ENCODE data around the gene NCS1.

NCS1 gene

DNA sequence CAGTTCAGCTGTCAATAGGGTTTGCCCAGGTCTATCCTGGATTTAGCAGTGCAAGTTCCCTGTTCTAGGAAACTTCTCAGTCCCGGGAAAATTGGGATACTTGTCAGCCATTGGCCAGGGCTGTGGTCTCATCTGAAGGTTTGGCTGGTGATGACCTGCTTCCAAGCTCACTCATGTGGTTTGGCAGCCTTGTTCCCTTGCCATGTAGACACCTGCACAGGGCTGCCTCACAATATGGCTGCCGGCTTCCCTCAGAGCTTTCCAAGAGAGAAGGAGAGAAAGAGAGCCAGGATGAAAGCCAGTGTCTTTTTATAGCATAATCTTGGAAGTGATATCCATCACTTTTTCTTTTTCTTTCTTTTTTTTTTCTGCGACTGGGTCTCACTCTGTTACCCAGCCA, 55.6 kb downstream of the NCS1 start:
- CTCF ChIA-PET, result interaction anchor here (0.5 to 1.4 kb wide), 4 partner anchors 8 to 702 kb away, joined by 3 to 4 read pairs (median 4); no protein-coding TSS in a partner anchor
- Histone ChIP-seq H3K27ac (ENCODE audit: extremely low read depth, low read depth, low read length) (no peak overlapping the region), H3K4me3 (ENCODE audit: low read depth, low read length) (no peak overlapping the region), H3K4me1 (ENCODE audit: control insufficient read depth, insufficient read depth, low read length) (no peaks in the 10 kb centered on the region), H3K36me3 (ENCODE audit: control insufficient read depth in 2 of 2, insufficient read depth in 1 of 2, low read length in 2 of 2) (peaks cover 4 to 42% of the 10 kb centered on the region in 2 experiments; a peak in 2 of 3 replicates), H3K9me3 (ENCODE audit: control insufficient read depth, insufficient read depth, low read depth, low read length) (no peaks in the 10 kb centered on the region)
- TF ChIP-seq HOXA7 (CRISPR knock-in tag; IDR thresholded peaks at IDR 0.05; ENCODE audit: borderline replicate concordance) (no peak), YY1 (tag by site-specific recombination; IDR thresholded peaks at IDR 0.05) (0 out of 2 replicates have a peak, but pooled peaks have one; percentile 17), SETDB1 (IDR thresholded peaks at IDR 0.05; ENCODE audit: insufficient read length, low read length) (peak; percentile 47)
- TF ChIP-seq, protein P1, sequence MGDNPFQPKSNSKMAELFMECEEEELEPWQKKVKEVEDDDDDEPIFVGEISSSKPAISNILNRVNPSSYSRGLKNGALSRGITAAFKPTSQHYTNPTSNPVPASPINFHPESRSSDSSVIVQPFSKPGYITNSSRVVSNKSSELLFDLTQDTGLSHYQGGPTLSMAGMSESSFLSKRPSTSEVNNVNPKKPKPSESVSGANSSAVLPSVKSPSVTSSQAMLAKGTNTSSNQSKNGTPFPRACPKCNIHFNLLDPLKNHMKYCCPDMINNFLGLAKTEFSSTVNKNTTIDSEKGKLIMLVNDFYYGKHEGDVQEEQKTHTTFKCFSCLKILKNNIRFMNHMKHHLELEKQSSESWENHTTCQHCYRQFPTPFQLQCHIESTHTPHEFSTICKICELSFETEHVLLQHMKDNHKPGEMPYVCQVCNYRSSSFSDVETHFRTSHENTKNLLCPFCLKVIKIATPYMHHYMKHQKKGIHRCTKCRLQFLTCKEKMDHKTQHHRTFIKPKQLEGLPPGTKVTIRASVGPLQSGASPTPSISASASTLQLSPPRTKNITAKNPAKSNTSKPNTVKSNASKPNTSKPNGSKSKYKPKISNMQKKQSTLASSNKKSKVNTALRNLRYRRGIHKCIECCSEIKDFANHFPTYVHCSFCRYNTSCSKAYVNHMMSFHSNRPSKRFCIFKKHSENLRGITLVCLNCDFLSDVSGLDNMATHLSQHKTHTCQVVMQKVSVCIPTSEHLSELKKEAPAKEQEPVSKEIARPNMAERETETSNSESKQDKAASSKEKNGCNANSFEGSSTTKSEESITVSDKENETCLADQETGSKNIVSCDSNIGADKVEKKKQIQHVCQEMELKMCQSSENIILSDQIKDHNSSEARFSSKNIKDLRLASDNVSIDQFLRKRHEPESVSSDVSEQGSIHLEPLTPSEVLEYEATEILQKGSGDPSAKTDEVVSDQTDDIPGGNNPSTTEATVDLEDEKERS (tag by site-specific recombination; IDR thresholded peaks at IDR 0.05), result 0 out of 2 replicates have a peak, but pooled peaks have one; percentile 71
- POLR2A ChIA-PET, result no interaction called here

DNA sequence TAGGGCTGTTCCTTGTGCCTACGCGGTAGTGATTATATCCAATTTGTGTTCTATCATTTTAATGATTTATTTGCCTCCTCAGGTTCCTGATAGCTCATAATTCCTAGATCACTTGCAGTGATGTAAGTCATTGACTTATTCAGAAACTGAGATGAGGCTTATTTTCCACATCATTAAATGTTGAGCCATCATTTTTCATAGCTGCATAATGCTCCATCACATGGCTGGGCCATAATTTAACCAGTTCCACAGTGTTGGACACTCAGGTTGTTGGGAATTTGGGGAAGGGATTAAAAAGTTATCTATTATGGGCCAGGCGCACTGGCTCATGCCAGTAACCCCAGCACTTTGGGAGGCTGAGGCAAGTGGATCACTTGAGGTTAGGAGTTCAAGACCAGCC, 57.6 kb downstream of the NCS1 start:
- TF ChIP-seq ZNF146 (tag by site-specific recombination; IDR thresholded peaks at IDR 0.05) (peak; percentile 95), ZNF274 (IDR thresholded peaks at IDR 0.05; ENCODE audit: low read length) (no peak), ZNF274 (tag by site-specific recombination; IDR thresholded peaks at IDR 0.05; ENCODE audit: borderline replicate concordance) (no peak), MZF1 (tag by site-specific recombination; IDR thresholded peaks at IDR 0.05; ENCODE audit: borderline replicate concordance) (no peak)
- Histone ChIP-seq H3K4me1 (ENCODE audit: control insufficient read depth, insufficient read depth, low read length) (no peaks in the 10 kb centered on the region), H3K27ac (ENCODE audit: extremely low read depth, low read depth, low read length) (no peak overlapping the region), H3K9me3 (ENCODE audit: control insufficient read depth, insufficient read depth, low read depth, low read length) (no peaks in the 10 kb centered on the region), H3K36me3 (ENCODE audit: control insufficient read depth in 2 of 2, insufficient read depth in 1 of 2, low read length in 2 of 2) (peaks cover 4 to 58% of the 10 kb centered on the region in 2 experiments; a peak in 2 of 3 replicates), H3K4me3 (ENCODE audit: low read depth, low read length) (no peak overlapping the region)
- ChIA-PET CTCF (interaction anchor here (0.6 to 1.8 kb wide), 5 partner anchors 13 to 122 kb away, joined by 3 to 12 read pairs (median 6); no protein-coding TSS in a partner anchor), POLR2A (interaction anchor here (0.6 kb wide), 1 partner anchor 16 kb away, joined by 9 read pairs; no protein-coding TSS in a partner anchor)

DNA sequence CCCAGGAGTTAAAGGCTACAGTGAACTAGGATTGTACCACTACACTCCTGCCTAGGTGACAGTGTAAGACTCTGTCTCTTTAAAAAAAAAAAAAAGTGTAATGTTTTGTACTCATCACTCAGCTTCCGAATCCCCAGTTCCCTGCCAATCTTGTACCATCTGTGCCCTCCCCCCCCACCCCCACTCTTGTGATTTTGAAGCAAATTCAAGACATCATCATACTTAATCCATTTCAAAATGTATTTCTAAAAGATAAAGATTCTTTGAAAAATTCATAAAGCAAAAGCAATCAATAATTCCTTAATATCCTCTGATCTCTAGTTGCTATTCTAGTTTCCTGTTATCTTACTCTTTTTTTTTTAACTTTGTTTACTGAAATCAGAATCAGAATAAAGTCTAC, 58.4 kb downstream of the NCS1 start:
- Histone ChIP-seq H3K9me3 (ENCODE audit: control insufficient read depth, insufficient read depth, low read depth, low read length) (no peaks in the 10 kb centered on the region), H3K4me1 (ENCODE audit: control insufficient read depth, insufficient read depth, low read length) (no peaks in the 10 kb centered on the region), H3K36me3 (ENCODE audit: control insufficient read depth in 2 of 2, insufficient read depth in 1 of 2, low read length in 2 of 2) (peaks cover 4 to 54% of the 10 kb centered on the region in 2 experiments; a peak in 2 of 3 replicates), H3K4me3 (ENCODE audit: low read depth, low read length) (no peak overlapping the region), H3K27ac (ENCODE audit: extremely low read depth, low read depth, low read length) (no peak overlapping the region)
- ChIA-PET CTCF (interaction anchor here (0.6 to 1.3 kb wide), 2 partner anchors 117 to 123 kb away, joined by 3 to 4 read pairs; no protein-coding TSS in a partner anchor), POLR2A (no interaction called here)
- no peak for TF ChIP-seq ZNF510 (tag by site-specific recombination; IDR thresholded peaks at IDR 0.05; ENCODE audit: insufficient replicate concordance)
- TF ChIP-seq, protein P2, sequence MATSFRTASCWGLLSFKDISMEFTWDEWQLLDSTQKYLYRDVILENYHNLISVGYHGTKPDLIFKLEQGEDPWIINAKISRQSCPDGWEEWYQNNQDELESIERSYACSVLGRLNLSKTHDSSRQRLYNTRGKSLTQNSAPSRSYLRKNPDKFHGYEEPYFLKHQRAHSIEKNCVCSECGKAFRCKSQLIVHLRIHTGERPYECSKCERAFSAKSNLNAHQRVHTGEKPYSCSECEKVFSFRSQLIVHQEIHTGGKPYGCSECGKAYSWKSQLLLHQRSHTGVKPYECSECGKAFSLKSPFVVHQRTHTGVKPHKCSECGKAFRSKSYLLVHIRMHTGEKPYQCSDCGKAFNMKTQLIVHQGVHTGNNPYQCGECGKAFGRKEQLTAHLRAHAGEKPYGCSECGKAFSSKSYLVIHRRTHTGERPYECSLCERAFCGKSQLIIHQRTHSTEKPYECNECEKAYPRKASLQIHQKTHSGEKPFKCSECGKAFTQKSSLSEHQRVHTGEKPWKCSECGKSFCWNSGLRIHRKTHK (tag by site-specific recombination; IDR thresholded peaks at IDR 0.05), result peak; percentile 68

DNA sequence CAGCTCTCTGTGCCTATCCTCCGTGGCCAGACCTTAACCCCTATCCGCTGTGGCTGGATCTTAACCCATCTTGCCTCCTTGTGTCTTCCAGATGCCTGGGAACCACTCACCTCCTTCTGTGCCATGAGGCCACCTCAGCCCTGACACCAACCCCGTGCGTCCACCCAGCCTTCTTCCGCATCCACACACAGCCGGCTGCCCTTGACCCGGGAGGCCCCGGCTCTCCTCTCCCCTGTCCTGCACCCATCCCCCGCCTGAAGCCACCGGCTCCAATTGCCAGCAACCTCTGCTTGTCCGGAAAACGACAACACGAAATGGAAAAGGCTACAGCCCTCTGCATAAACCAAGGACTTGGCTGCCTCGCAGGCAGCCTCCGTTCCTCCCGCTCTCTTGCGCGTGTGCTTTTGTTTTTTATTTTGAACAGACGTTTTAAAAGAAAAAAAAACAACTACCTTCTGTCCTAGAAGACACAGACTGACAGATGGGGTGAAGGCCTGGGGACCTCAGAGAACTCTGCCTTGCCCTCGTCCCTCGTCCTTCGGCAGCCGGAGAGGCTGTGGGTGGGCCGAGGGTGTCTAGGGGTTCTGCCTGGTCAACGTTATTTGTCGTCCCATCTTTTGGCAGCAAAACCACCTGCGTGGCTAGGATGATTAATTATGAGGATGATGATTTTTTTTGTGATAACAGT, 60.8 kb downstream of the NCS1 start:
- ChIA-PET CTCF (interaction anchor here (0.7 to 1.1 kb wide), 2 partner anchors 9 to 125 kb away, joined by 3 to 6 read pairs; no protein-coding TSS in a partner anchor), POLR2A (no interaction called here)
- H3K36me3 ChIP-seq (ENCODE audit: control insufficient read depth in 2 of 2, insufficient read depth in 1 of 2, low read length in 2 of 2), result peaks cover 4 to 34% of the 10 kb centered on the region in 2 experiments; a peak in 2 of 3 replicates
- H3K4me3 ChIP-seq (ENCODE audit: low read depth, low read length), result no peak overlapping the region
- no peak overlapping the region for H3K27ac ChIP-seq (ENCODE audit: extremely low read depth, low read depth, low read length)
- H3K9me3 ChIP-seq (ENCODE audit: control insufficient read depth, insufficient read depth, low read depth, low read length), result no peaks in the 10 kb centered on the region
- no peaks in the 10 kb centered on the region for H3K4me1 ChIP-seq (ENCODE audit: control insufficient read depth, insufficient read depth, low read length)
- TF ChIP-seq, protein P3, sequence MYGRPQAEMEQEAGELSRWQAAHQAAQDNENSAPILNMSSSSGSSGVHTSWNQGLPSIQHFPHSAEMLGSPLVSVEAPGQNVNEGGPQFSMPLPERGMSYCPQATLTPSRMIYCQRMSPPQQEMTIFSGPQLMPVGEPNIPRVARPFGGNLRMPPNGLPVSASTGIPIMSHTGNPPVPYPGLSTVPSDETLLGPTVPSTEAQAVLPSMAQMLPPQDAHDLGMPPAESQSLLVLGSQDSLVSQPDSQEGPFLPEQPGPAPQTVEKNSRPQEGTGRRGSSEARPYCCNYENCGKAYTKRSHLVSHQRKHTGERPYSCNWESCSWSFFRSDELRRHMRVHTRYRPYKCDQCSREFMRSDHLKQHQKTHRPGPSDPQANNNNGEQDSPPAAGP (tag by site-specific recombination; IDR thresholded peaks at IDR 0.05), result no peak
- TF ChIP-seq ZBTB17 (tag by site-specific recombination; IDR thresholded peaks at IDR 0.05) (no peak), ZNF202 (tag by site-specific recombination; IDR thresholded peaks at IDR 0.05; ENCODE audit: borderline replicate concordance) (no peak)
- TF ChIP-seq, protein P4, sequence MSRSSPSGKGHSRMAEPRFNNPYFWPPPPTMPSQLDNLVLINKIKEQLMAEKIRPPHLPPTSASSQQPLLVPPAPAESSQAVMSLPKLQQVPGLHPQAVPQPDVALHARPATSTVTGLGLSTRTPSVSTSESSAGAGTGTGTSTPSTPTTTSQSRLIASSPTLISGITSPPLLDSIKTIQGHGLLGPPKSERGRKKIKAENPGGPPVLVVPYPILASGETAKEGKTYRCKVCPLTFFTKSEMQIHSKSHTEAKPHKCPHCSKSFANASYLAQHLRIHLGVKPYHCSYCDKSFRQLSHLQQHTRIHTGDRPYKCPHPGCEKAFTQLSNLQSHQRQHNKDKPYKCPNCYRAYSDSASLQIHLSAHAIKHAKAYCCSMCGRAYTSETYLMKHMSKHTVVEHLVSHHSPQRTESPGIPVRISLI (tag by site-specific recombination; IDR thresholded peaks at IDR 0.05), result no peak
- TF ChIP-seq, protein P5, sequence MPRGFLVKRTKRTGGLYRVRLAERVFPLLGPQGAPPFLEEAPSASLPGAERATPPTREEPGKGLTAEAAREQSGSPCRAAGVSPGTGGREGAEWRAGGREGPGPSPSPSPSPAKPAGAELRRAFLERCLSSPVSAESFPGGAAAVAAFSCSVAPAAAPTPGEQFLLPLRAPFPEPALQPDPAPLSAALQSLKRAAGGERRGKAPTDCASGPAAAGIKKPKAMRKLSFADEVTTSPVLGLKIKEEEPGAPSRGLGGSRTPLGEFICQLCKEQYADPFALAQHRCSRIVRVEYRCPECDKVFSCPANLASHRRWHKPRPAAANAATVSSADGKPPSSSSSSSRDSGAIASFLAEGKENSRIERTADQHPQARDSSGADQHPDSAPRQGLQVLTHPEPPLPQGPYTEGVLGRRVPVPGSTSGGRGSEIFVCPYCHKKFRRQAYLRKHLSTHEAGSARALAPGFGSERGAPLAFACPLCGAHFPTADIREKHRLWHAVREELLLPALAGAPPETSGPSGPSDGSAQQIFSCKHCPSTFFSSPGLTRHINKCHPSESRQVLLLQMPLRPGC (tag by site-specific recombination; IDR thresholded peaks at IDR 0.05), result no peak
